ENCODE data around the gene RASL10B. TPM values are rescaled to one million over a fixed set of nuclear protein-coding genes. Genes with fewer than 3 reads are reported as not detected.

Gene RASL10B
- total RNA-seq, 2 donors from 2014 or later: 39.2 to 61.9 TPM

- DNase-seq (ENCODE audit: low spot score): no peak
These were observed 32.3 kb downstream of the RASL10B start for GRCh38 chr17:35763767-35764122.

GRCh38 chr17:35764123-35764991 is 32.9 kb downstream of the RASL10B start:
- no peaks in the 10 kb centered on the region for H3K36me3 ChIP-seq
- no peaks in the 10 kb centered on the region for H3K9me3 ChIP-seq
- peak; percentile 93 to 95 for TF ChIP-seq CTCF (IDR thresholded peaks at IDR 0.05)
- H3K27me3 ChIP-seq: no peaks in the 10 kb centered on the region
- H3K4me1 ChIP-seq: peaks cover 0 to 15% of the 10 kb centered on the region in 2 donors
- DNase-seq (ENCODE audit: low spot score): peak; percentile 81
- peak overlapping the region in 1 of 2 donors; percentile 46 for H3K27ac ChIP-seq
- peak overlapping the region; percentile 38 to 62 for H3K4me3 ChIP-seq

More at GRCh38 chr17:35763767-35764122, 32.3 kb downstream of the RASL10B start:
- Histone ChIP-seq H3K36me3 (no peaks in the 10 kb centered on the region), H3K4me1 (peaks cover 0 to 15% of the 10 kb centered on the region in 2 donors), H3K27ac (no peak overlapping the region), H3K4me3 (peak overlapping the region; percentile 38 to 62), H3K9me3 (no peaks in the 10 kb centered on the region), H3K27me3 (no peaks in the 10 kb centered on the region)
- no peak for TF ChIP-seq CTCF (IDR thresholded peaks at IDR 0.05)

DNA sequence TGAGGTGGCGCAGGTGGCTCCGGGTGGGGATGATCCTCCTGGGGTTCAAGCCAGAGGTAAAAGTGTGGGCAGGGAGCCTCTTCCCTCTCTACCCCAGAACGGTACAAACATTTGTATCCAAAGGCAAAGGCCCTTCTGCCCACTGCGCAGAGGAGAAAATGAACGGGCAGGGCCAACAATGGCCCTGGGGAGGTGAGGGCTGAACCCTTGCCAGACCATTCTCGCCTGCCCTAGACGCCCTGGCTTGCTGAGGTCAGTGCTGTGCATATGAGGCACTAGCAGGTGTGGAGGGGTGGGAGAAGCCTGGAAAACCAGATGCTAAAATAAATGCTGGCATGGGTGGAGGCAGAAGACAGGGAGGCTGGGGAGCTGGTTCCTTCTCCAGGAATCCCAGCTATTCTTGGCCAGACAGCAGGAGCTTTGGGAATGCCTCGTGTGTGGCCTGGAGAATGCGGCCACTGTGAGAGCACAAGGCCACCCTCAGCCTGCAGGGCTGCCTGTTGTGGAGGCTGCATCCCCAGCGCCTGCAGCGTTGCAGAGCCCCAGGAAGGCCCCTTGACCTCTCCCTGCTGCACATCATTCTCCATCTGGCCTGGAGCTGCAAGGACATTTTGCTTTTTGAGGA is 33.8 kb downstream of the RASL10B start:
- no peaks in the 10 kb centered on the region for H3K36me3 ChIP-seq
- H3K27me3 ChIP-seq: no peaks in the 10 kb centered on the region
- no peak for TF ChIP-seq CTCF (IDR thresholded peaks at IDR 0.05)
- H3K4me1 ChIP-seq: peaks cover 0 to 15% of the 10 kb centered on the region in 2 donors
- no peak overlapping the region for H3K27ac ChIP-seq
- no peak overlapping the region for H3K4me3 ChIP-seq
- DNase-seq (ENCODE audit: low spot score): no peak
- no peaks in the 10 kb centered on the region for H3K9me3 ChIP-seq

DNA sequence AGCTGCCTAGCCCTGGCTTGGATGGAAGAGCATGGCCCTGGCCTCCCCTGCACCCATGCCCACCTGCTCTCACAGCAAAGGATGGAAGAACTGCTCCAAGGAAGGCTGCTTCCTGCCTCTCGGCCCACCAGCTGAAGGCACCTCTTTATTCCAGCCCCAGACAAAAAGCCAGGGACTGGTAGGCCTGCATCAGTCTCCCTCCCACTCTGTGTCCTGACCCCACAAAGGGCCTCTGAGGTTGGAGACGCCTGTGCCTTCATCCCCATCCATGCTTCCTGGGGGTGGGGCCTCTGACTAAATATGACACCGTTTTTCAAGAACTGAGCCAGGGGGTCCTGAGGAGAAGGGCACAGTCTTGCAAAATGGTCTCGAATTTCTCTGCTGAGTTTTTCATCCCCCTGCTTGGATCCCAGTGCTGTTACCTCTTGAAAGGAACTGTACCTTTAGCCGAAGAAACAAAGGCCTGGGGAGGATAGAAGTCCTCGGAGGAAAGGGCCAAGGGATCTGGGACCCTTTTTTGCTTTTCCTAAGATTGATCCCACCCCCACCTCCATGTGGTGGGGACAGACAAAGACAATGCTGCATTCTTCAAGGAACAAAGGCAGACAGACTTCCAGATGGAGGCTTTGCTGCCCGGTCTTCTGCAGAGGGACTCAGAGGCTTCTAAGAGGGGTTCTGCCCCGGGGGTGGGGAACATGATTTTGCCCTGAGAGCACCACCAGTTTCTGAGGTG is 34.5 kb downstream of the RASL10B start:
- Histone ChIP-seq H3K4me3 (no peak overlapping the region), H3K9me3 (no peaks in the 10 kb centered on the region), H3K4me1 (peaks cover 0 to 15% of the 10 kb centered on the region in 2 donors), H3K27ac (no peak overlapping the region), H3K36me3 (no peaks in the 10 kb centered on the region), H3K27me3 (no peaks in the 10 kb centered on the region)
- TF ChIP-seq CTCF (IDR thresholded peaks at IDR 0.05): no peak
- no peak for DNase-seq (ENCODE audit: low spot score)

DNA sequence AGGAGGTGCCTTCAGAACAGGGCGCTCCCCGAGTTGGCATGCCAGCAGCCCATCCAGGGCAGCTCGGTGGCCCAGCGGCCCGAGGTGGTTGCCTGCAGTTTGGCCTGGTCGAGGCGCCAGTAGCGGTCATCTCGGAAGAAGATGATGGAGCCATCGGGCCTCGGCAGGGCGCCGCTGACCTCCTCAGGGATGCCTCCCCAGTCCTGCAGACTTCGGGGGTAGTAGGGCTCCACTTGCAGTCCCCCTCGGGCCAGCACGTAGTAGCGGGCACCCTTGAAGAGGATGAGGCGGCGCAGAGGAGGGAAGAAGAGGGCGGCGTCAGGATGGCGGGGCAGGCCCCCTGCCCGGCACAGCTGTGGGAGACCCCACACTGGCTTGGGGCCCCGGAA is 35.0 kb downstream of the RASL10B start:
- H3K27ac ChIP-seq: no peak overlapping the region
- DNase-seq (ENCODE audit: low spot score): no peak
- no peak overlapping the region for H3K4me3 ChIP-seq
- no peak for TF ChIP-seq CTCF (IDR thresholded peaks at IDR 0.05)
- H3K4me1 ChIP-seq: peaks cover 0 to 15% of the 10 kb centered on the region in 2 donors
- no peaks in the 10 kb centered on the region for H3K36me3 ChIP-seq
- H3K9me3 ChIP-seq: no peaks in the 10 kb centered on the region
- H3K27me3 ChIP-seq: no peaks in the 10 kb centered on the region

Data from right atrium auricular region (tissue), 2 donors.